H9 (cell line): ENCODE measurements around the gene PKP3. TPM values are rescaled to one million over a fixed set of nuclear protein-coding genes. Genes with fewer than 3 reads are reported as not detected.

Experiments
- DNase-seq: peaks from one replicate; pipeline ENCODE4 v3.0.0-alpha.2; 2017
- H2AFZ ChIP-seq: one replicate; pipeline ENCODE4 v1.6.1; 2013; ENCODE audit warnings: mild to moderate bottlenecking, low read length, control low read depth, moderate library complexity
- H2AK5ac ChIP-seq: 2 replicates; pipeline ENCODE4 v1.6.1; 2013; ENCODE audit warnings: low read length, control low read depth, mixed read lengths; ENCODE audit not compliant: insufficient read length
- H2BK120ac ChIP-seq: one replicate; pipeline ENCODE4 v1.6.1; 2013; ENCODE audit warnings: low read depth, mild to moderate bottlenecking, low read length, control low read depth, inconsistent platforms; ENCODE audit not compliant: poor library complexity, severe bottlenecking
- H2BK12ac ChIP-seq: 2 replicates; pipeline ENCODE4 v1.6.1; 2013; ENCODE audit warnings: low read length, control low read depth, mixed read lengths, low read depth; ENCODE audit not compliant: insufficient read length
- H2BK15ac ChIP-seq: 2 replicates; pipeline ENCODE4 v1.6.1; 2013; ENCODE audit warnings: low read depth, low read length, control low read depth
- H2BK20ac ChIP-seq: one replicate; pipeline ENCODE4 v1.6.1; 2013; ENCODE audit warnings: low read depth, mild to moderate bottlenecking, low read length, control low read depth, inconsistent platforms; ENCODE audit not compliant: poor library complexity, severe bottlenecking
- H2BK5ac ChIP-seq: 2 replicates; pipeline ENCODE4 v1.6.1; 2013; ENCODE audit warnings: low read length, control low read depth, mixed read lengths; ENCODE audit not compliant: insufficient read length
- H3K14ac ChIP-seq: 2 replicates; pipeline ENCODE4 v1.6.1; 2013; ENCODE audit warnings: low read length, control low read depth; ENCODE audit not compliant: insufficient read depth
- H3K18ac ChIP-seq: 2 replicates; pipeline ENCODE4 v1.6.1; 2013; ENCODE audit warnings: low read depth, mild to moderate bottlenecking, mixed read lengths, low read length, control low read depth; ENCODE audit not compliant: insufficient read length
- H3K23ac ChIP-seq: 2 replicates; pipeline ENCODE4 v1.6.1; 2013; ENCODE audit warnings: low read length, control low read depth, mixed read lengths, low read depth; ENCODE audit not compliant: insufficient read length
- H3K23me2 ChIP-seq: 2 replicates; pipeline ENCODE4 v1.6.1; 2013; ENCODE audit warnings: low read depth, mild to moderate bottlenecking, mixed read lengths, low read length, control low read depth; ENCODE audit not compliant: insufficient read length, poor library complexity, severe bottlenecking
- H3K27ac ChIP-seq: 2 replicates; pipeline ENCODE4 v1.5.1; 2013; ENCODE audit warnings: low read length, control low read depth, mixed read lengths, low read depth; ENCODE audit not compliant: insufficient read length
- H3K27me3 ChIP-seq: 2 replicates; pipeline ENCODE4 v1.6.1; 2013; ENCODE audit warnings: low read length, control low read depth, inconsistent platforms; ENCODE audit not compliant: insufficient read depth
- H3K4ac ChIP-seq: 2 replicates; pipeline ENCODE4 v1.6.1; 2013; ENCODE audit warnings: low read depth, mild to moderate bottlenecking, control low read depth, inconsistent platforms, low read length, moderate library complexity
- H3K4me1 ChIP-seq: 2 replicates; pipeline ENCODE4 v1.6.1; 2013; ENCODE audit warnings: low read length, control low read depth, inconsistent platforms; ENCODE audit not compliant: insufficient read depth
- H3K4me2 ChIP-seq: 2 replicates; pipeline ENCODE4 v1.6.1; 2013; ENCODE audit warnings: low read length, control low read depth, mixed read lengths; ENCODE audit not compliant: insufficient read length, insufficient read depth
- H3K56ac ChIP-seq: 2 replicates; pipeline ENCODE4 v1.6.1; 2013; ENCODE audit warnings: low read depth, mild to moderate bottlenecking, mixed read lengths, low read length, control low read depth; ENCODE audit not compliant: insufficient read length
- H3K79me1 ChIP-seq: 2 replicates; pipeline ENCODE4 v1.6.1; 2013; ENCODE audit warnings: low read depth, mild to moderate bottlenecking, moderate library complexity, low read length, control low read depth, inconsistent platforms; ENCODE audit not compliant: insufficient read depth, poor library complexity, severe bottlenecking
- H3K79me2 ChIP-seq: 2 replicates; pipeline ENCODE4 v1.6.1; 2013; ENCODE audit warnings: low read length, control low read depth, inconsistent platforms; ENCODE audit not compliant: insufficient read depth
- H3K9ac ChIP-seq: 2 replicates; pipeline ENCODE4 v1.6.1; 2013; ENCODE audit warnings: low read length, control low read depth, mixed read lengths; ENCODE audit not compliant: insufficient read length; ENCODE audit errors: extremely low read depth
- H3K9me3 ChIP-seq: one replicate; pipeline ENCODE4 v1.6.1; 2013; ENCODE audit warnings: low read depth, low read length, inconsistent platforms; ENCODE audit not compliant: control insufficient read depth
- H3T11ph ChIP-seq: one replicate; pipeline ENCODE4 v1.6.1; 2013; ENCODE audit warnings: mild to moderate bottlenecking, low read length, control low read depth, inconsistent platforms
- H4K20me1 ChIP-seq: one replicate; pipeline ENCODE4 v1.6.1; 2013; ENCODE audit not compliant: control insufficient read depth, insufficient read length, insufficient read depth
- H4K5ac ChIP-seq: 2 replicates; pipeline ENCODE4 v1.6.1; 2013; ENCODE audit warnings: low read depth, mild to moderate bottlenecking, mixed read lengths, low read length, control low read depth; ENCODE audit not compliant: insufficient read length
- H4K8ac ChIP-seq: replicated peaks from 2 replicates; pipeline ENCODE4 v1.6.1; 2013; ENCODE audit warnings: low read length, control low read depth, mixed read lengths, low read depth; ENCODE audit not compliant: insufficient read length
- H4K91ac ChIP-seq: 2 replicates; pipeline ENCODE4 v1.6.1; 2013; ENCODE audit warnings: low read depth, mild to moderate bottlenecking, moderate library complexity, mixed read lengths, low read length, control low read depth; ENCODE audit not compliant: insufficient read length
- H3K27ac Mint-ChIP-seq, 3 experiments: 2 replicates in 2 of 3; 3 replicates in 1 of 3; pipeline ENCODE4 v1.8.0; 2020 to 2021; ENCODE audit warnings: mixed read lengths in 3 of 3, mild to moderate bottlenecking in 1 of 3, moderate library complexity in 1 of 3
- H3K27me3 Mint-ChIP-seq: 2 replicates; pipeline ENCODE4 v1.8.0; 2021; ENCODE audit warnings: low read depth, mild to moderate bottlenecking, moderate library complexity, mixed read lengths
- H3K36me3 Mint-ChIP-seq, 3 experiments: 2 replicates in 2 of 3; 3 replicates in 1 of 3; pipeline ENCODE4 v1.8.0; 2020 to 2021; ENCODE audit warnings: low read depth in 3 of 3, mixed read lengths in 3 of 3; ENCODE audit not compliant: insufficient read depth in 1 of 3
- H3K4me1 Mint-ChIP-seq, 2 experiments: 2 replicates each; pipeline ENCODE4 v1.8.0; 2020; ENCODE audit warnings: mixed read lengths in 2 of 2
- H3K4me3 Mint-ChIP-seq, 2 experiments: 2 replicates in 1 of 2; 3 replicates in 1 of 2; pipeline ENCODE4 v1.8.0; 2020 to 2021; ENCODE audit warnings: mild to moderate bottlenecking in 2 of 2, mixed read lengths in 2 of 2, moderate library complexity in 1 of 2
- H3K9me3 Mint-ChIP-seq, 2 experiments: 2 replicates in 1 of 2; 3 replicates in 1 of 2; pipeline ENCODE4 v1.8.0; 2020; ENCODE audit warnings: mild to moderate bottlenecking in 2 of 2, mixed read lengths in 2 of 2, moderate library complexity in 1 of 2
- CTCF ChIP-seq: fragments of 200-600 bp; sonication (generic); conservative IDR thresholded peaks from 3 replicates; pipeline ENCODE4 v1.8.0; 2021; ENCODE audit warnings: antibody characterized with exemption, mild to moderate bottlenecking
- WGBS: extraction: QIAGEN DNeasy Blood & Tissue Kit; methylation state at CpG from one replicate; pipeline ENCODE4 v1.1.7; 2013; ENCODE audit warnings: missing lambda C conversion rate, low lambda C conversion rate, mixed read lengths; ENCODE audit not compliant: insufficient read length; ENCODE audit errors: extremely low coverage; 5-methylcytosine and 5-hydroxymethylcytosine counted together
- total RNA-seq: library from RNA; stranded (reverse); gene quantifications from 2 replicates; pipeline ENCODE4 v1.2.1, GENCODE V29; 2021

The PKP3 gene
- total RNA-seq, 1 experiment from 2014 or later: 41.7 TPM

- Histone ChIP-seq H3T11ph (no peak overlapping the region), H3K18ac (no peak overlapping the region), H2BK20ac (no peak overlapping the region), H4K5ac (no peak overlapping the region), H3K4me2 (no peak overlapping the region), H4K91ac (no peak overlapping the region), H3K4me1 (no peaks in the 10 kb centered on the region), H3K9me3 (no peaks in the 10 kb centered on the region), H3K9ac (no peak overlapping the region), H2BK12ac (no peak overlapping the region), H3K14ac (no peak overlapping the region), H2AFZ (no peak overlapping the region), H3K27ac (no peak overlapping the region), H3K79me1 (no peaks in the 10 kb centered on the region), H2BK15ac (no peak overlapping the region), H3K79me2 (no peaks in the 10 kb centered on the region), H2BK5ac (no peak overlapping the region), H4K20me1 (no peaks in the 10 kb centered on the region), H3K56ac (no peak overlapping the region), H2BK120ac (no peak overlapping the region), H4K8ac (no peak overlapping the region), H3K27me3 (no peaks in the 10 kb centered on the region), H3K4ac (no peak overlapping the region), H2AK5ac (no peak overlapping the region), H3K23ac (no peak overlapping the region), H3K23me2 (no peaks in the 10 kb centered on the region)
- no peak for TF ChIP-seq CTCF
- Mint-ChIP-seq H3K27me3 (peaks cover 9% of the 10 kb centered on the region), H3K36me3 (peaks cover 0 to 7% (median 4%) of the 10 kb centered on the region in 3 experiments; a peak in 3 of 7 replicates), H3K4me1 (peaks cover 0 to 3% of the 10 kb centered on the region in 2 experiments; a peak in 1 of 4 replicates), H3K9me3 (no peaks in the 10 kb centered on the region; a peak in 1 of 5 replicates), H3K4me3 (no peak overlapping the region), H3K27ac (no peak overlapping the region; a peak in 1 of 7 replicates)
- DNase-seq: no peak
- no CpG with 5 or more reads among the region's 27 CpGs for WGBS
Observed at GRCh38 chr11:429391-429790, 35.4 kb downstream of the PKP3 start.
